EH (cell line): ENCODE data around the gene AATK.

ENCODE experiments used
- DNase-seq: peaks from one replicate; pipeline ENCODE4 v3.0.0-alpha.2; 2015; ENCODE audit warnings: low read depth

Gene AATK

DNA sequence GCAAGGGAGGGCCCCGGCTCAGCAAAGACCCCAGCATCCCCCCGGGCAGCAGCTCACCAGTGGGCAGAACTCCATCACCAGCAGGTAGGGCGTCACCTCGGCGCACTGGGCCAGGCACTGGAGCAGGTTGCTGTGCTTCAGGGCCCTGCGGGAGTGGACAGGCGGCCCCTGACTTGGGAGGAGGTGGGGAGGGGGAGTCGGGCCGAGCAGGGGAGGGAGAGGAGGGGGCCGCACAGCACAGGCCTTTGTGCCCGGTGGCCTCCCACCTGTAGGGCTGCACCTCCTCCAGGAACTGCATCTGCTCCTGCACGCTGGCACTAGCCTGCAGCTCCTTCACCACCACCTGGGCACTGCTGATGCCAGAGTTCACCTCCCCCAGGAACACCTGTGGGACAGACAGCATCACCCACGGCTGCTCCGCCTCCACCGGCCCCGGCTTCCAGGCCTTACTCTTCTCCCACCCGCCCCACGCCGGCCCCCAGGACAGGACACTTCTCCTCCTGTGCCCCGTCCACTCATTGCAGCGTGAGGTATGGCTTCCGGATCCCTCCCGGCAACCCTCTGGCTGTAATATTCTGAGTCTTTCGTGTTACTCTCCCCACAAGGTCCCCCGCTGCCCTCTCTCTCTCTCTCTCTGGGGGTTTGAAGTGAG lies 38.4 kb downstream of the AATK start:
- no peak for DNase-seq

DNA sequence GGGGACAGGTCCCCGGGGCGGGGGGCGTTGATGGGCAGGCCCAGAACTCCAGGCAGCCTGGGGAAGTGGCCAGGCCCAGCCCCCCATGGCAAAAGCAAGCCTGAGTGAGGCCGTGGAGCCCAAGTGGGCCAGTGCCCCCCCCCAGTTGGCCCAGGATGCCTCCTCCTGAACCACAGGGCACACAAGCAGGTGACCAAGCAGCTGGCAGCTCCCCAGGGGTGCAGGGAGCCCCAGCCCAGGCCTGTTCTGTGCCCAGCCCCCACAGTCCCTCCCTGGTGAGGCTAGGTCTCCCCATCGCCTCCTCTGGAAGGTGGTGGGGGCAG lies 38.9 kb downstream of the AATK start:
- no peak for DNase-seq

DNA sequence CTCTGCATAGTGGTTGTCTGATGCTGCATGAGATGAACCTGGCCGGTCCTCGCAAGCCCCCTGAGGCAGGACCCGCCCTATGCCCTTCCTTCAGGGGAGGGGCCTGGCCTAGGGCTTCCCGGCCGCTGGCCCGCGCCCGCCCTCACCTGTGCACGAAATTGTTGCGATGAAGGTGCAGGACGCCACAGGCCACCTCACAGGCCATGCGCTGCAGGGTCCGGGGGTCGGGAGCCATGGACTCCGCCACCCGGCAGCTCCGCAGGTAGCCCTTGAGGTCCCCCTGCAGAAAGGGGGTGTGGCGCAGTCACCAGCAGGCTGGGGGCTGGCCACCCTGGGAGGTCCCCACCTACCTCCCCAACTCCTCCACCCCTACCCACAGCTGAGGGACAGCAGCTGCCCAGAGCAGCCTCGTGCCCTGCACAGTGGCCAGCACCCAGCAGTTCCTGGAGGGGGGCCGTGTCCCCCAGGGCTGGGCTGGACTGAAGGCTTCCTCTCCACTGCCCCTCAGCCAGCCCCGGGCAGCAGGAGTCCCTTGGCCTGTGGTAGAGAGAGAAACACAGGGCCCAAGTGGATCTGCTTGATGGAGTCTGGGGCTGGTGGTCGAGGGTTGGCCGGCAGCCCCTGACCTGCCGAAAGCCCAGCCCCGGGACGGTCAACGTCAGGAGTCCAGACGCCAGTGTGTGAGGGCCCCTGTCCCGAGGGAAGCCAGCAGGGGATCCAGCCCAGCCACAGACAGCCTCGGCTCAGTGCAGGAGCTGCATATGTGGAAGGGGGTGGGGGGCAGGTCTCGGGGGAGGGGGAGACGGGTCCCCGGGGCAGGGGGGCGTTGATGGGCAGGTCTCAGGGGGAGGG lies 39.5 kb downstream of the AATK start:
- no peak for DNase-seq

DNA sequence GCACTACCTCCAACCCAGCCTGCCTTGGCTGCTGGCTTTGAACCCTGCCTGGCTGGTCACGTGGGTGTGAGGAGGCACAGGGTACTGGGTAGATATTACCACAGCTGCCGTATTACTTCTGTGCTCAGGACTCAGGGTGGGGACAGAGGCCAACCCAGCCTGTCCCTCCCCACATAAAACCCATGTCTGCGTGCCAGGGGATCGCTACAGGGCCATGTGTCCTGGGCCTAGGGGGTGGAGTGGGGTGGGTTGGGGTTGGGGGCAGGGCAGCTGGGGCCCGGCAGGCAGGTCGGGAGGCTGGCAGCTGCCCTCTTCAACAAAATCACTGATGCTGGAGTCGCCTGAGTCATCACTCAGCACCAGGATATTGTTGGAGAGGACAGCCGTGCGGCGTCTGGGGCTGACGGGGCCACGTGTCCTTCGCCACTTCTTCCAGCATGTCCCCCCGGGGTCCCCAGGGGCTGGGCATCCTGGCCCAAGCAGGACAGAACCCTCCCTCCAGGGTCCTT lies 40.4 kb downstream of the AATK start:
- no peak for DNase-seq

DNA sequence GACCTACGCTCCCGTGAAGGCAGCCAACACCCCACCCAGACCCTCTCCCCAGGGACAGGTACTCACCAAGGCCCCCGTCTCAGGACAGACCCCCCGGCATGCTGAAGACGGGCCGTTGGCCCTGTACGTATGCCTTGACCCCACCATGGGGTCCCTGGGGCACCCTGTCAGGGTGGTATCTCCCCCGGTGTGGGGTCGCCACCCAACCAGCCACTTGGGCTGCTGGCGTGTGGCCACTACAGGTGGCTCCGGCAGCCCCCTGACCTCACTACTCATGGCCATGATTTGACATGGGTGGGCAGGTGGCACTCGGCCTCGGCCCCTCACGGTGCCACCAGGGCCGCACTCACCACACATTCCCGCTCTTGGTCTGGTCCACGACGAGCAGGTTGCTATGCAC lies 41.6 kb downstream of the AATK start:
- DNase-seq, result no peak

DNA sequence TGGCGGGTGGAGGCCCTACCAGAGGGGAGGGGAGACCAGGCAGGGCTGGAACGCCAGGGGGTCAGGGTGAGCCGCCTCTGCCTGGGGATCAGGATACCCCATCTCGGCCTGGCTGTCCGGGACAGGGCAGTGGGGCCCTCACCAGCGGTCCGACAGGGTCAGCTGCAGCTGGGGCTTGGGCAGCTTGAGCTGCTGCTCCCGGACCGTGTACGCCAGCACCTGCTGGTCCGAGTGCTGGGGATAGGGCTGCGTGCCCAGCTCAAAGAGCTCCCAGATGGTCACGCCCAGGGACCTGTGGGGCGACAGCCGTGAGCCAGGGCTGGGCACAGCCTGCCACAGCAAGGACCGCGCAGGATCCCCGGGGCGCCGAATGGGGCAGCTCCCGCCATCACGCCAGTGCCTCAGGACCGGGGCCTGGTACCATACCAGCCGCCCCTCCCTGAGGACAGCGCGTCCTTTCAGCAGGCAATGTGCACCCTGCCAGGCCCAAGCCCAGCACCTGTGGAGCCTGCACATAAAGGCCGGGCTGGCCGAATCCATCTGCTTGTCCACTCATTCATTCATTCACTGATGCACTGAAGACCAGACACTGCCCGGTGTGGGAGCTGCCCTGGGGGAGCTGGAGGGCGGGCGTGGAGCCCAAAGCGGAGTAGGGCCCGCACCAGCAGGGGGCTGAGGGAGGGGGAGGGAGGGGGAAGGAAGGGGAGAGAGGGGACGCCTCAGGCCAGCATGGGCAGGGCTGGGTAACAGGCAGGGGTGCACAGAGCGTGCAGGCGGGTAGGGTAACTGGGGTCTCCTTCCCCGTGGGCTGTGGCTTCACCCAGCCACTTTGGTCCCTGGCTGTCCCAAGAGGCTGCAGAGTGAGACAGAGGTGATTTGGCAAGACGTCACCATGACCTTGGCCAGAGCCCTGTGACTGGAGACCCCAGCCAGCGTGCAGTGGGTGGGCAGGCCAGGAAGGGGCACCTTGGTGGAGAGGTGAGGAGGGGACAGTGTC lies 42.7 kb downstream of the AATK start:
- no peak for DNase-seq

DNA sequence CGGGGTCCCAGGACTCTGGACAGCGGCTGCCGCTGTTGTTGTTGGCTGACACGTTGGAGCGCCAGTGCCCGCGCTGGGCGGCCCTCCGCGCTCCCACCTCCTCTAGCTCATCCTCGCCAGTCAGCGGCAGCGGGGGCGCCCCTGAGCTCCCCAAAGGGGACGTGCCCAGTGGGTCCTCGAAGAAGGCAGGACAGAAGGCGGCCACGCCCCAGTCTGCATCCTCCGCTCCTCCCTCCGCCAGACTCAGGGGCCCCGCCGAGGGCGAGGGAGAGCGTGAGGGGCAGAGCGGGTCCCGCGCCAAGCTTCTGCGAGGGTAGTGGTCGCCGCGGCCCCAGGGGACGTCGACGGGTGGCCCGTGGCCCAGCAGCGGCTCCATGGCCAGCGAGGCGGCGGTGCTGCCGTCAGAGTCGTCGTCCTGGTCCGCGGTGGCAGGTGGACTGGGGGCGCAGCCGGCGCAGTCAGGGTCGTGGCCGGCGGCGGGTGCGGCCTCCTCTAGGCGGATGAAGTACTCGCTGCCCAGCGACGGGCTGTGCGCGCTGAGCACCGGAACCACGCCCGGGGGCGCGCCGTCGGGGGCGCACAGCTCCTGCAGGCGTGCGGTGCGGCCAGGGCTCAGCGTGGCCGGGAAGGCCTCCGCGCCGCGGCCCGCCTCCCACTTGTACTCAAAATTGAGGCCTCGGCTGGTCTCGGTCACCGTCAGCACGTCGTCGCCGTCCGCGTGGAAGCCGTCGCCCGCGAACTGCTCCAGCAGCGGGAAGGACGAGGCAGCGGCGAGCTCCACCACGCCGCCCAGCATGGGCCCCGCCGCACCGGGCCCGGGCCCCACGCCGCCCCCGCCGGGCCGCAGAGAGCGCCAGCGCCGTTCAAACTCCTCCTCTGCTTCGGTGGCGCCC lies 43.9 kb downstream of the AATK start:
- DNase-seq, result no peak

DNA sequence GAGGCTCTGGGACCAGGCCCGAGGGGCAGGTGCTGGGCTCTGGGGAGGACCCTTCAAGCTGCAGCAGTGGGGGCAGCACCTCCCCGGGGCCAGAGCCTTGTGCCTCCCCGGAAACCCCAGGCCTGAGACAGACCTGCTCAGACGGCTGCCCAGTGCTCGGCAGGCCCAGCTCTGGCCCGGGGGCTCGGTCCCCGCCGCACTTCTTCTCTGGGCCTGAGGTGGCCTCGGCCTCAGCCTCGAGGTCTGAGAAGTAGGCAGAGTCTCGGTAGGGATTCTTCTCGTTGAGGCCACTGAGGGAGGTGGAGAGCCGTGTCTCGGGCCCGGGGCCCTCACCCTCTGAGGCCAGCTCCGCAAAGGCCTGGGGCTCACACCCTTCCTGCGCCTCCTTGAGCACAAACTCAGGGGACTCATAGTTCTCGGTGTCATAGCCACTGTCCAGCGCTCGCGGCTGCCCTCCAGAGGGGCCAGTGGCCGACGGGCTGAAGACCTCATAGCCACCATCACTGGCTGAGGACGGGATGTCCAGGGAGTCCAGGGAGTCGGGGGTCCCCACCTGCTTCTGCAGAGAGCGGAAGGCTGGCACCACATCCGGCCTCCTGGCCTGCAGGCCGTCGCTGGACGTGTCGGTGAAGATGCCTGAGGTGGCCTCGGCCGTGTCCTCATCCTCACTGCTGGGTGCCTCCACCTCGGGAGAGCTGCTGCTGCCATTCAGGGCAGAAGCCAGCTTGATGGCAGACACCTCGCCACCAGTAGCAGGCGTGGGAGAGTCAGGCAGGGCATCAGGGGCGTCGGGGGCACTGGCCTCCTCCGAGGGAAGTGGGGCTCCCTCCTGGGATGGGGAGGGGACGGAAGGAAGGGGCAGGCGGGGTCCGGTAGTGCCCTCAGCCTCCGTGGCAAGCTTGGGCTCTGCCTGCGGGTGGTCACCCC lies 45.1 kb downstream of the AATK start:
- DNase-seq, result no peak

DNA sequence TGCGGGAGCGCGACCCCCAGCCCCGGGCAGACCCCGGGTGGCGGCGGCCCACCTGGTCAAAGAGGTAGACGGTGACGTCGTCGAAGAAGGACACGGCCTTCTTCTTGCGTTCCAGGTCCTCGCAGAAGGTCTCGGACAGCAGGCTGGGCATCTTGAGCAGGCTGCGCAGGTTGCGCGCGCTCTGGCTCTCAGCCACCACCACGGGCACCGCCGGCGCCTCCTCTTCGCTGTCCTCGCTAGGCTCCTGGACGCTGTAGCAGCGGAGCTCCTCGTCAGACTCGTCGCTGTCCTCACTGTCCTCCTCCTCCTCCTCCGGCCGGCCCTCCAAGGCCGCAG lies 45.9 kb downstream of the AATK start:
- no peak for DNase-seq

DNA sequence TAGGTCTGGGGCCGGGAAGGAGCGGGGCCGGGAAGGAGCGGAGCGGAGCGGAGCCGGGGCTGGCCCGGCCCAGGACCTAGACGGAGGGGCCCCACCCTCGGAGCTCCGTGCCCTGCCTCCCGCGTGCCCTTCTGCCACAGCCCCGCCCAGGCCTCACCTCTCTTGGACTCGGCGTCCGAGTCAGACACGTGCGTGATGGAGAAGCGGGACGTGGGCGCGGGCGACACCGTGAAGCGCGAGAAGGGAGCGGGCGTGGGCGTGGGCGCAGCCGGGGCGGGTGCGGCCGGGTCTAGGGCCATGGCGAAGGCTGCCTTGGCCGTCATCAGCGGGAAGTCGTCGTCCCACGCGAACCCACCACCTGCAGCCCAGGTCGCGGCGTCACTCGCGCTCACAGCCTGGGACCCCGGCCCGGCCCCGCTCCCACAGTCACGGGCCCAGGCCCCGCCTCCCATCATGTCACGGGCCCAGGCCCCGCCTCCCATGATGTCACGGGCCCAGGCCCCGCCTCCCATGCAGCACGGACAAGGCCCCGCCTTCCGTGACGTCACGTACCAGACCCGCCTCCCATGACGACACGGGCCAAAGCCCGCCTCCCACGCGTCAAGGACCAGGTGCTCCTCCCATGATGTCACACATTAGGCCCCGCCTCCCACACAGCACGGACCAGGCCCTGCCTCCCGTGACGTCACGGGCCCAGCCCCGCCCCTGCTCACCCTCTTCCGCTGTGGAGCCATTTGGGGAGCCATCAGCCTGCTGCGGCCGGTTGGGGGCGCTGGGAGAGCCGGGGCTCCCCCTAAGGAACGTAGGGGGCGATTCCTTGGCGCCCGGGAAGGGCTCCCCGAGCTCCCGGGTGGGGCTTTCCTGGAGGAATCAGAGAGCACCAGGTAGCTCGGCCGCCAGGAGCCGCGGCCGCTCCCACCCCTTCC lies 46.5 kb downstream of the AATK start:
- peak; percentile 93 for DNase-seq

DNA sequence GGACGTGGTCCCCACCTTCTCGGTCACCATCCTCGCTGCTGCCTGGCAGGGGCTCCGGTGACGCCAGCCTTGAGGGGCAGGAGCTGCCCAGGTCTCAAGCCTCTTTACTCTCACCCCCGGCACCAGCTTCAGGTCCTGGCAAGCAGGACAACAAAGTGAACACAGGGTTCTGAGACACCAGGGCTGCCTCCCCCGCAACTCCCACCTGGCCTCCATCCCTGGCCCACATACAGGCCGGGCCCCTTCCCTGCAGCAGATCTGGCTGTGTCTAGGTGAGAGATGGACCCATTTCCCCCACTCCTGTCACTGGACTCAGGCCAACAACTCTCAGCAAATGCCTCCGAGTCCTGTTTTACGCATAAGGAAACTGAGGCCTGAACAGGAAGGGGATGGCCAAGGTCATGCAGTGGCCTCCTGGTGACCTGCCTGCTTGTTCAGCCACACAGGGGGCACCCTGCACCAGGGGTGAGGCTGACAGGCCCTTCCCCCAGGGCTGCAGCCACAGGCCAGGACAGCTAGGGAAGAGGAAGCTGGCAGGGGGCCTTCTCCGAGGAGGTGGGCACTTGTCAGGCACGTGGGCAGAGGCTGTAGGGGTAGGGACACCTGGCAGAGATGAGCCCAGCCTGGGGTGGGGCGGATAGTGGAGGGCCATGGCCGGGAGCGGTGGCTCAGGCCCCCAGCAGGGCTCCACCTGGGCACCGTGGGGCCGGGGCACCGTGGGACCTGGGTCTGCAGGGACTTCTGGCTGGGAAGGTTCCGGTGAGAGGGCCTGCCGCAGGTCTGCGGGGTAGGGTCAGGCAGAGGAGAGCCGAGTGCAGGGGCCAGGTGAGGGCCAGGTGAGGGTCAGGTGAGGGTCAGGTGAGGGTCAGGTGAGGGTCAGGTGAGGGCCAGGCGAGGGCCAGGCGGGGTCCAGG lies 47.5 kb downstream of the AATK start:
- no peak for DNase-seq

DNA sequence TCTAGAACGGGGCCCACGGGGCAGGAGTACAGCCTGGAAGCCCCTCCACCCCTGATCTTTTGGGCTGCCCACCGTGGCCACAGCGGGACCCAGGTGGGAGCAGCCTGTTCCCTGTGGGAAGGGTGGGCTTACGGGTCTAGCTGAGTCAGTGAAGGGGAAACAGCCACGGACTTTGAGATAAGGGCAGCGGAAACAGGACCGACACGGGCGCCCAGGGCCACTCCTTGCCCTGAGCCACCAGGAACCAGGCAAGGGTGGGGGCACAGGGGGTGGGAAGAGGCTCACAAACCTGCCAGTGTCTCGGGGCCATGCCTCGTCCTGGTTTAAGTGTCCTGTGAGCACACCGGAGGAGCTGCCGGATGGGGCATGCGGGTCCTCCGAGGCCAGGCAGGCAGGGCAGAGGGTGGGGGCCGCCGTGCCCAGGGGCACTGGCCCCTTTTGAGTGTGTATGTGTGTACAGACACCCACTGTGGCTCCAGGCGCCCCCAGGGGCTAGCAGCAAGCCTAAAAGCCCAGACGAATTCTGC lies 48.3 kb downstream of the AATK start:
- DNase-seq, result no peak

DNA sequence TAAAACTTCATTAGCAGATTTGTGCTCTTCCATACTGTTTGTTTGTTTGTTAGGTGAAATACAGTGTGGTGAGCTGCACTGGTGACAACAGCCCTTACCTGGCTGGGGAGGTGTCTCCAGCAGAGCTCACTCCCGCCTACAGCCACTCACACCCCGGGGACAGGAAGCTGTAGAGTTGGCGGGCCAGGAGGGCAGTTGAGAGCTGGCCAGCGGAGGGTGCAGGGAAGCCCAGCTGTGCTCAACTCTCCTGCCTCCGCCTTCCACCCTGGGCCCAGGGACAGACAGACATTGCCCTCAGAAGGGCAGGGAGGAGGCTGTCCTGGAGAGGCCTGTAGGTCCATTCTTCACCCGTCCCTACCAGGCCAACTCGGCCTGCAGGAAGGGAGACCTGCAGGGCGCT lies 49.3 kb downstream of the AATK start:
- no peak for DNase-seq

DNA sequence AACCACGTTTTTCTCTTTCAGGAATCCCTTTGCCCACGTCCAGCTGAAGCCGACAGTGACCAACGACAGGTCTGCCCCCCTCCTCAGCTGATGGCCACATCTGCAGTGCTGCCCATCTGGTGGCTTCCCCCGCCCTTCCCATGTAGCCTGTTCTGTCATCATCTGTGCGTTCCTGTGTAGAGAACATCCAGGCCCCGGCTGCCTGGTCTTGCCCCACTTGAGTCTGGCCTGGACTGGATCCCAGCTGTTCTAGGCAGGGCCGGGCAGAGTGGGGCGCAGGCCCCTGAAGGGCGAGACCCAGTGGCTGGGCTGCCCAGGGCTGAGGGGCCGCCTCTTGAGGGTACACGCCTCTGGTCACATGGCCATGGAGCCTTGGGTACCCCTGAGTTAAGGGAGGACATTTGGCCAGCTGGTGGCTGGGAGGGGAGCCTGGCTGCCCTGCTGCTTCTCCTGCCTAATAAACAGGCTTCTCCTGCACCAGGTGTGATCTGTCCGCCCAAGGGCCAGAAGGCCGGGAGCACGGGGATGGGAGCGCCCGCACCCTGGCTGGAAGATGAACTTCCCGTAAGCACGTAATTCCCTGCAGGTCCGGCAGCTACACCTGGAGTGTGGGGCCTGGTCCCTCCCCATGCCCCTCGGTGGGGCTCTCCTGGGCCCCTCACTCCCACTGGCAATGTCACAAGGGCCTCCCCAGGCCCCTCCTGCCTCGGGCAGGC lies 50.1 kb downstream of the AATK start:
- no peak for DNase-seq

DNA sequence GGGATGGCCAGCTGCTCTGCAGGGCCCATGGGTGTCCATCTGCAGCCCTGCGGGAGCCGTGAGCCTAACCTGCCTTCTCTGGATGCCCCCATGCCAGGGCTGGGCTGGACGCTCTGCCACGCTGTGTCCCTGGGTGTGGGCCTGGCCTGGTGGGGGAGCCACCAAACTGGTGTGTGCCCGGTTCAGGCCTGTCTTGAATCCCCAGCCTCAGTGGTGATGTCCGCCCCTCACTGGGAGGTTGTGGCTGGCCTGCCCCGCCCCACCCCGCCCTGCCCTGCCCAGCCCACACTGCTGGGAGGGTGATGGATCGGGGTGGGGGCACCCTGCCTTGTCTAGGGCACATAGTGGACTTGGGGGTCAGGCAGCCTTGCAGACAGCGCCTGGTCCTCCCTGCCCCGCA lies 50.8 kb downstream of the AATK start:
- DNase-seq, result no peak

DNA sequence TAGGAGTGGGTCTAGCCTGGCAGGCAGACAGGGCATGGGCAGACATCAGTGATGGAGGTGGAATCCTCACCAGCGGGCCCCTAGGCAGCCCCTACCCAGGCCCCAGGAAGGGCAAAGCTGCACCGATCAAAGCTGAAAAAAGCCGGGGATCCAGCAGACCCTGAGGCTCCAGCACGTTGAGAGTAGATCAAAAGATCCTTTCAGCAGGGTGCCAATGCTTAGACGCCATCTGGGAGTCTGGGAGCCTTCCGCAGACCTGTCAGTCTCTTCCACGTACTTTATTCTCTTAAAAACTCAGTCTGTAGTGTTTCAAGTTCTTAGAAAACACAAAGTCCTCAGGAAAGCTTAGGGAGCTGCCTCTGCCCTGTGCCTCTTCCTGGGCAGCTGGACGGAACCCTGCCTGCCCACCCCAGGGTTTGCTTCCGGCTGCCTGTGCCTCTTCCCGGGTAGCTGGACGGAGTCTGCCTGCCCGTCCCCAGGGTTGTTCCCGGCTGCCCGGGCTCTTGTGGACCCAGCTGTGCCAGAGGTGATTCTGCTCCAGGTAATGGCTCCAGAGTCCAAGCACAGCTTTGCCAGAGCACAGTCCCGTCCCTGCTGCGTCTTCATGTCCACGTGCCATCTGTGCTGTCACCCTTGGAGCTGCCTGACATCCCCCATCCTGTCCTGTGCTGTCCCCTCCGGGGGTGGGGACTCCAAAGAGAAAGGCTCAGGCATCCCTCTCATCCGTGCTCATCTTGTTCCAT lies 51.5 kb downstream of the AATK start:
- DNase-seq, result no peak
